GM03348 (cell line): ENCODE data around the gene GRK2.

ENCODE experiments used
- DNase-seq: peaks from one replicate; pipeline ENCODE4 v3.0.0; 2012; ENCODE audit warnings: low spot score

The GRK2 gene

DNA sequence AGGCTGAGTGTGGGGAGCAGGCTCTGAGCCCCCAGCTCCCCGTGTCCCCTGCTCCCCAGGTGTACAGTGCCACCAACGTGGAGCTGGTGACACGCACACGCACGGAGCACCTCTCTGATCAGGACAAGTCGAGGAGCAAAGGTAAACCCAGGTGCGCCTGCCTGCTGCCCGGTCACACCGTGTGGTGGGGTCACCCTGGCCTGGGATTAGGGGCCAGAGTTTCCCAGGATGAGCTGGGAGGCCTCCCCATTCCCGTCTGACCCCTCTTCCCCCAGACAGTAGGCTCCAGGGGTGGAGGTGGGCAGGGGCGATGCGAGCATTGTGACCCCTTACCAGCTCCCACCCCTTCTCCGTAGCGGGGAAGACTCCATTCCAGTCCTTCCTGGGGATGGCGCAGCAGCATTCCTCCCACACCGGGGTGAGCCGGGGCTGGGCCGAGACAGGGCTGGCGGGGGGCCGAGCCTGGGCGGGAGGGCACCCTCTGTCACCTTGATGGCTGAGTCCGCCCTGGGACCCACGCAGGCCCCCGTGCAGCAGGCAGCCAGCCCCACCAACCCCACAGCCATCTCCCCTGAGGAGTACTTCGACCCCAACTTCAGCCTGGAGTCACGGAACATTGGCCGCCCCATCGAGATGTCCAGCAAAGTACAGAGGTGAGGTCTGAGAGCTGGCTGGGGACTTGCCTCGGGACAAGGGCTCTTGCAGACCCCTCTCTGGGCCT lies 33.4 kb downstream of the GRK2 start:
- no peak for DNase-seq

DNA sequence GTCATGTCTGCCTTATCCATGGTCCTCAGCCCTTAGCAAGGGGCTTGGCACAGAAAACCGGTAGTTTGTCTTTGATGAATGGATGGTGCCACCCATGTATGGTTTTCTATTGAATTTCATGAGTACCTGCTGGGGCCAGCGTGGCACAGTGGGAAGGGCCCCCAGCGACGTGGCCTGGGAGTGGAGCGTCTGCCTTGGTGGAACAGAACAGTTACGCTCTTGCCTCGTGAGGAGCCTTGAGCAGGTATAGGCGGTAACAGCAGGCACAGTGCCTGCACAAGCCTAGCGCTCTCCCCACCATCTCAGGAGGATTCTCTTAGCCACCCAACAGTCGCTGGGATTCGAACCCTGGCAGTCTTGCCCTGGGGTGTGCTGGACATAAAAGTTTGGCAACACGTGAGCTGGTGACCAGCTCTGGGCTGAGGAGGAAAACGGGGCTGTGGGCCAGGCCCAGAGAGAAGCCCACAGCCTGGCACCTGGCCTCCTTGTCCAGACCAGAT lies 34.0 kb downstream of the GRK2 start:
- DNase-seq: no peak

DNA sequence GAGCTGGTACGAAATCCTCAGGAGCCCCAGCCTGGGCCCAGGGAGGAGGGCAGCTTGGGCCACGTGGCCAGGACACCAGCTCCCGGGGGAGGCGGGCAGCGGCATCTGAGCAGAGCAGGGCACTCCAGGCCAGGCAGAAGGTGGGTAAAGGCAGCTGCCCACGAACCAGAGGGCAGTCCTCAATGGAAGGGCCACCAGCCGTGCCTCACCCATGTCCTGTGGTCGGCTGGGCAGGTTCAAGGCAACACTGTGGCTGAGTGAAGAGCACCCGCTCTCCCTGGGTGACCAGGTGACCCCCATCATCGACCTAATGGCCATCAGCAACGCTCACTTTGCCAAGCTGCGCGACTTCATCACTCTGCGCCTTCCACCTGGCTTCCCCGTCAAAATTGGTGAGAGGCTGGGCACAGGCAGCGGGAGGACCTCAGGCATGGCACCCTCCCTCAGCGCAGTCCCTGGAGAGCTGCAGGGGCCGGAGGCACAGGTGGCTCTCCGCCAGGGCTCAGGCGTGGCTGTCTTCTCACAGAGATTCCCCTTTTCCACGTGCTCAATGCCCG lies 34.6 kb downstream of the GRK2 start:
- no peak for DNase-seq

DNA sequence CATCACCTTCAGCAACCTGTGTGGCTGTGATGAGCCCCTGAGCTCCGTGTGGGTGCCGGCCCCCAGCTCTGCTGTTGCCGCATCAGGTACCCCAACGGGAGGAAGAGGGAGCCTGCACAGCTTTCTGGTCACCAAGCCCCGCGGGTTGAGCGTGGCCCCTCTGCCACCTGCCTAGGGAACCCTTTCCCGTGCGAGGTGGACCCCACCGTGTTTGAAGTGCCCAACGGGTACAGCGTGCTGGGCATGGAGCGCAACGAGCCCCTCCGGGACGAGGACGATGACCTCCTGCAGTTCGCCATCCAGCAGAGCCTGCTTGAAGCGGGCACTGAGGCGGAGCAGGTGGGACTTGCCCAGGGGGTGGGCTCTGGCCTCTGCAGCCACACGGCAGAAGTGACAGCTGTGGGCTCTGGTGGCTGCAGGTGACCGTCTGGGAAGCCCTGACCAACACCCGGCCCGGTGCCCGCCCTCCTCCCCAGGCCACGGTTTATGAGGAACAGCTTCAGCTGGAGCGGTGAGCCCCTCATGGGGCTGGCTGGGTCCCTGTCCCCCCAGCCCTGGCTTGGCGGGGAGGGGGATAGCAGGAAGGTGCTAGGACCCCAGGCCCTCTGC lies 35.1 kb downstream of the GRK2 start:
- no peak for DNase-seq

DNA sequence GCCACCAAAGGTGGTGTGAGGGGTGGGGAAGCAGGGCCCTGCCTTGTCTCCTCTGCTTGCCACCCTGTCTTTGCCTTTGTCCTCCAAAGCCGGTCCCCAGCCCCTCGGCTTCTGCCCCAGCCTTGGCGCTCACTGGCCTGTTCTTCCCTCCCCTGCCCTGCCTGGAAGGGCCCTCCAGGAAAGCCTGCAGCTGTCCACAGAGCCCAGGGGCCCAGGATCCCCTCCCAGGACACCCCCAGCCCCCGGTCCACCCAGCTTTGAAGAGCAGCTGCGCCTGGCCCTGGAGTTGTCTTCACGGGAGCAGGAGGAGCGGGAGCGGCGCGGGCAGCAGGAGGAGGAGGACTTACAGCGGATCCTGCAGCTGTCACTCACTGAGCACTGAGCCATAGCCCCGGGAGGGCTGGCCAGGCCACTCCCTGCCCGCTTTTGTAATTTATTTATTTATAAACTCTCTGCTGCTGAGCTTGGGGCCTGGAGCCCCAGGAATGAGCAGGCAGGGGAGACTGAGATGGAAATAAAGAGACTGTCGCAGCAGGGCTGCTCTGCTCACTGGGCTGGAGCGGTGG lies 35.8 kb downstream of the GRK2 start:
- peak; percentile 24 for DNase-seq

DNA sequence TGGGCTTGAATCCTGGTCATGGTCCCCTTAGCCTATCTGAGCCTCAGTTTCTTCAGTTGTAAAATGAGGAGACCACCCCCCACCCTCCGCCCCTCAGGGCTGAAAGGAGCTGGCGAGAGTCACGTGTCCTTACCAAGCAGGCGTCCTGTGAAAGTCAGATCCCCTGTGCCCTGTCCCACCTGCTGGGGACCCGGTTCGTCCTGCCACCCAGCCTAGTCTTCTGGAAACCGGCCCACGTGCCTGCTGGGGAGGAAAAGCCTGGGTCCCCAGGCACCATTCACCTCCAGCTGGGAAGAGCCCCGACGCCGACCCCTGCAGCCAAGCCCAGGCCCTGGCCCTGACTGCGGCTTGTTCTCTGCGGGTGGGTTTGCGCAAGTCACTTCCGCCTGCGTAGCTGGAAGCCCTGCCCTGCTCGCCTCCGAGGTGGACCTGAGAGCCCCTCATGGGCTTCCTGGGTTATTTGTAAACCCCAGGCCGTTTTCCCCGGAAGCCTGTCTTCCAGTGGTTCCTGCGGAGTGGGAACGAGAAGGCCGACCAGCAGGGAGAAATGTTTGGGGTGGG lies 36.4 kb downstream of the GRK2 start:
- DNase-seq: peak; percentile 28

DNA sequence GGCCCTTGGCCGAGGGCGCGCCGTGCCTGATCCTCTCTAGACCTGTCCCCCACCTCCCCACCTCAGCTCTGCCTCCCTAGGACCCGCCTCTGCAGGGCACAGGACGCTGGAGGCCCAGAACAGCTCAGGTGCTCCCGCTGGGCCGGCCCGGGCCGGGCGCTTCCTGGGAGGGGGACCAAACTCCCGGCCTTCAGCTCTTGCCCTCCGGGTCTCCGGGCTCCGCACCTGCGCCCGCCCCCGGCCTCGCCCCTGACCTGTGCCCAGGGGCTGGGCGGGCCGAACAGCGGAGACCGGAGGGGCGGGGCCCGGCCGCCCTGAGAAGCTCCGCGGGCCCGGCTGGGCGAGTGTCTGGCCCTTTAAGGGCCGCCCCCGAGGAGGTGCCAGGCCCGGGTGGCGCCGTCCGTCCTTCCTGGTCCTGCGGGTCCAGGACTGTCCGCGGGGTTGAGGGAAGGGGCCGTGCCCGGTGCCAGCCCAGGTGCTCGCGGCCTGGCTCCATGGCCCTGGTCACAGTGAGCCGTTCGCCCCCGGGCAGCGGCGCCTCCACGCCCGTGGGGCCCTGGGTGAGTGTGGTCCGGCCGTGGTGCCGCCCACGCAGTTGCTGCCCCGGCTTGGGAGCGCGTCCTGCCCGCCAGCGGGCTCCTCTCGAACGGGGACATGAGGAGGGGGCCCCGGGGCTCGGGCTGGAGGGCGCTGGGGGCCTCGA lies 37.0 kb downstream of the GRK2 start, which contains the start of gene SSH3:
SSH3 (plus strand) TSS at position 399 of the 703 bp plus-strand sequence; CDS start at position 495, 96 bp downstream.
- peak; percentile 91 for DNase-seq

DNA sequence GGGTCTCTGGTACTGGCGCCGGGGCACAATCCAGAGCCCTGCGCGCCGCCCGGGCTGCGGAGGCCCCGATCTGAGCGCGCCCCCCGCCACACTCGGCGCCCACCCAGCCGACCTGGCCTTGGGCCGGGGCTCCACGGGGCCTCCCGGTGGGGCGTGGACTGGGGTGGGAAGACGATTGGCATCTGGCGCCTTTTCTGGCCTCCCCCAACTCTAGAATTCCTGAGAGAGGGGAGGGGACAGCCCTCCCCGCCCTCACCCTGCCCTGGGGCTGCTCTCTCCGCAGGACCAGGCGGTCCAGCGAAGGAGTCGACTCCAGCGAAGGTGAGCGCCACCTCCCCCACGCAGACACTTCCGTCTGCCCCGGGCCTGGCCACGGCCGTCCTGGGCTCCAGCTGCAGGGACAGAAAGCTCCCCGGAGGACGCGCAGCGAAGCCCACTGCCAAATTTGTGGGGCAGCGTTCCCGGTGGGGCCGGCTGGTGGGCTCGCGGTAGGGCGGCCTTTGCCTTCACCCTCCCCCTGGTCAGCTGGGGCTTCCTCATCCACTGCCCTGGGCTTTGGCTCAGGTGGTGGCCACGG lies 37.6 kb downstream of the GRK2 start:
- peak; percentile 48 for DNase-seq

DNA sequence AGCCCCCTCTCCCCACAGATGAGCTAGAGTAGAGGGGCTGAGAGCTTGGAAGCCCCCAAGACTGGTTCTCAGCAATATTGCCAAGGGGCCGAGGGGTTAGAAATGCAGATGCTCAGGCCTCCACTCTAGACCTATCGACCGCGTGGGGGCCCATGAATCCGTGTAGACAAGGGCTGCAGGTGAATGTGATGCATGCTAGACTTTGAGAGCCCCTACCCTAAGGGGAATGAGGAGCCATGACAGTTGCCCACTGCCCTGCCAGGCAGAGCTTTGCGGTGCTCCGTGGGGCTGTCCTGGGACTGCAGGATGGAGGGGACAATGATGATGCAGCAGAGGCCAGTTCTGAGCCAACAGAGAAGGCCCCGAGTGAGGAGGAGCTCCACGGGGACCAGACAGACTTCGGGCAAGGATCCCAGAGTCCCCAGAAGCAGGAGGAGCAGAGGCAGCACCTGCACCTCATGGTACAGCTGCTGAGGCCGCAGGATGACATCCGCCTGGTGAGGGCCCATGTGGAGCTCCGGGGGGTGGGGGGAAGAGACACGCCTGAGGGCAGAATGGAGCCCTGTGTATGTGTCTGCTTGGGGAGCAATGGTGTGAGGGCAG lies 38.3 kb downstream of the GRK2 start:
- DNase-seq: no peak

DNA sequence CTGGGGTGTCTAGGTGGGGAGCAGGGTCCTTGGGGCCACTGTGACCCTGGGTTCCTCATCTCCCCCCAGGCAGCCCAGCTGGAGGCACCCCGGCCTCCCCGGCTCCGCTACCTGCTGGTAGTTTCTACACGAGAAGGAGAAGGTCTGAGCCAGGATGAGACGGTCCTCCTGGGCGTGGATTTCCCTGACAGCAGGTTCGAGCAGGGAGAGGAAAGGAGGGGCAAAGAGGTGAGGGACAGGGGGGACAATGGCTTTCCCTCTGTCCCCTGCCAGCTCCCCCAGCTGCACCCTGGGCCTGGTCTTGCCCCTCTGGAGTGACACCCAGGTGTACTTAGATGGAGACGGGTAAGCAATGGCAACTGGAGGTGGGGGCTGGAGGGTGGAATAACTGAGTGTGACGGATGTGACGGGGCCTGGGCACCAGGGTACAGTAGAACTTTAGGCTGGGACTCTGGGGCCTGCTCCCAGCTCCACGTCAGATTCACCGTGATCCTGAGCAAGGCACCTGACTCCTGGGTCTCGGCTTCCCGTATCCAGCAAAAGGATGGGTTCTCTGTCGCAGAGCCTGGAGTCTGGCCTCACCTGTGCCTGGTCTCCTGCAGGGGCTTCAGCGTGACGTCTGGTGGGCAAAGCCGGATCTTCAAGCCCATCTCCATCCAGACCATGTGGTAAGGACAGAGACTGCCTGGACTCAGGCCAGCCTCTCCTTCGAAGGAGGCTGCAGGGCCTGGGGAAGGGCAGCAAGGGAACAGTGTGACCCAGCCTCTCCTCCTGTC lies 40.7 kb downstream of the GRK2 start:
- DNase-seq: no peak

DNA sequence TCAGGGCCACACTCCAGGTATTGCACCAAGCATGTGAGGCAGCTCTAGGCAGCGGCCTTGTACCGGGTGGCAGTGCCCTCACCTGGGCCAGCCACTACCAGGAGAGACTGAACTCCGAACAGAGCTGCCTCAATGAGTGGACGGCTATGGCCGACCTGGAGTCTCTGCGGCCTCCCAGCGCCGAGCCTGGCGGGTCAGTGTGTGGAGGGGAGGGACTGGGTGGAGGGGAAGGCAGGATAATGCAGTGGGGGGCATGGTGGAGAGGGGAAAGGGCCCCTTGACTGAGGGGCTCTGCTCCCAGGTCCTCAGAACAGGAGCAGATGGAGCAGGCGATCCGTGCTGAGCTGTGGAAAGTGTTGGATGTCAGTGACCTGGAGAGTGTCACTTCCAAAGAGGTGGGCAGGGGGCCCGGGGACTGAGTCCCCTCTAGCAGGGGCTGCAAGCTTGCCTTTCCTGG lies 41.3 kb downstream of the GRK2 start:
- no peak for DNase-seq

DNA sequence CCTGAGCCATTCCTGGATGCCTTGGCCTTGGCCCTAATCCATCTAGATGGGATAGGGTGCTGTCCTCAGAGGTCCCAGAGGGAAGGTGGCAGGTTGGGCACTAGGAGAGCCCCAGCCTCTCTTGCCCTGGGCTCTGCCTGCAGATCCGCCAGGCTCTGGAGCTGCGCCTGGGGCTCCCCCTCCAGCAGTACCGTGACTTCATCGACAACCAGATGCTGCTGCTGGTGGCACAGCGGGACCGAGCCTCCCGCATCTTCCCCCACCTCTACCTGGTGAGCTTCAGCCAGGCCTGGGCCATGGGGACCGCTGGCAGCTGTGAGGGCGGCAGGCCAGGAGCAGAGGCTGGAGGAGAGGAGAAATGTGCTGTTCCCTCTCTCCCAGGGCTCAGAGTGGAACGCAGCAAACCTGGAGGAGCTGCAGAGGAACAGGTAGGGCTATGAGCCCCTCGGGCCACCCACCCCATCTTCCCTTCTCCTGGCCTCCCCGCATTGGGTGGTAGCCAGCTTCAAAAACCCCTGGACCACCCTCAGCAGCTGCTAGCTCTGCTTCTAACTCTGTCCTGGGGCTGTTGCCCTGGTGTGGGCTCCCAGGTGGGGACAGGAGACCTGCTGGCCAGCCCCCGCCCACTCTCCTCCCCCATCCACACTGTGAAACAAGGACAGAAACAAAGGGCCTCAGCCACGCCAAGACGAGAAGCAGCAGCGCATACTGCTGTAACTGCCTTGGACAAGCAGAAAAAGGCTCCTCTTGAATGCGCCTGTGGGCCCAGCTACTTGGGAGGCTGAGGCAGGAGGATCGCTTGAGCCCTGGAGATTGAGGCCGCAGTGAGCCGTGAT lies 42.0 kb downstream of the GRK2 start:
- DNase-seq: no peak

DNA sequence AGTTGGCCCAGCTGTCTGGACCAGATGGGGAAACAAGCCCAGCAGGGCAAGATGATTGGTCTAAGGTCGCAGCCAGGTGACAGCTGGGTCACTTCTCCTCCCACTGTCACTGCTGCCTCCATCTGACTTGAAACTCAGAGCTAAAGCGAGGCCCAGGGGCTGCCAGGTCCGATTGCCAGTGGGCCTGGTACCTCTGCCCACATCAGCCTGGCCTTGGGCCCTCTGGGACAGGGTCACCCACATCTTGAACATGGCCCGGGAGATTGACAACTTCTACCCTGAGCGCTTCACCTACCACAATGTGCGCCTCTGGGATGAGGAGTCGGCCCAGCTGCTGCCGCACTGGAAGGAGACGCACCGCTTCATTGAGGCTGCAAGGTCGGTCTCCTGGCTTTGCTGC lies 42.9 kb downstream of the GRK2 start:
- DNase-seq: no peak

DNA sequence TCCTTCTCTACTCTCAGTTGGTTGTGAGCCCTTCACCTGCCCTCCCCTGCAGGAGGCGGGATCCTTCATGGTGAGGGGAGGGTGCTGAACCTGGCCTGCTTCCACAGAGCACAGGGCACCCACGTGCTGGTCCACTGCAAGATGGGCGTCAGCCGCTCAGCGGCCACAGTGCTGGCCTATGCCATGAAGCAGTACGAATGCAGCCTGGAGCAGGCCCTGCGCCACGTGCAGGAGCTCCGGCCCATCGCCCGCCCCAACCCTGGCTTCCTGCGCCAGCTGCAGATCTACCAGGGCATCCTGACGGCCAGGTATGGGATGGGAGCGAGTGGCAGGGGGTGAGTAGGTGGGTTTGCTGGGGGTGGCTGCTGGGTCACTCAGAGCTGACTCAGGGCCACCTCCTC lies 43.4 kb downstream of the GRK2 start:
- DNase-seq: no peak

DNA sequence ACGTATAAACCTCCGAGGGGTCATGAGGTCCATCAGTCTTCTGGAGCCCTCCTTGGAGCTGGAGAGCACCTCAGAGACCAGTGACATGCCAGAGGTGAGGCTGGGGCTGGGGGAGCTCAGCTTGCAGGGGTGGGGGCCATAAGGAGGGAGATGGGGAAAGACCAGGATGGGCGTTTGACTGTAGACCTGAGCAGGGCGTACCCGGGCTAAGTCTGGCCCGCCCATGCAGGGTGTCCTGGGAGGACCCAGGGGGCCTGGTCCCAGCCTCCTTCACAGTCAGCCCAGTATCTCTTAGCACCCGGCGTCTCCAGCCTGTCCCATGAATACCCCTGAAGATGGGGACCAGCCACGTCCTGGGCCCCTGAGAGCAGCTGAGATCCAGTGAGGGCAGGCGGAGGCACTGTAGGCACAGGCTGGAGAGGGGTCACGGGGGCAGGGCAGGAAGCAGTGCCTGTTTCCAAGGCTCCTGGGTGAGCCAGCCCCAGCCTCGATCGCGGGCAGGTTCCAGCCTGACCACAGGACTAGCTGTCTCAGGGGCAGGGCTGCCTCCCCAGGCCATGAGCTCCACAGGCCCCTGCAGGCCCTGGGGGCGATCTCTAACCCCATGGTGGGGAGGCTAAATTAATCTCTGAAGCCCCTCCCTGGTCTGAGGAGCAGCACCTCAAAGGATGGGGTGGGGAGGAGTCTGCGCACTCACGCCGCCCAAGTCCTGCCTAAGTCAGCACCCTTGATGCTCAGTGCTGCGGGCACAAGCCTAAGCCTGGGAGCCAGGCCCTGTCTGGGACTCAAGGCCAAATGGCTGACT lies 44.2 kb downstream of the GRK2 start:
- no peak for DNase-seq

DNA sequence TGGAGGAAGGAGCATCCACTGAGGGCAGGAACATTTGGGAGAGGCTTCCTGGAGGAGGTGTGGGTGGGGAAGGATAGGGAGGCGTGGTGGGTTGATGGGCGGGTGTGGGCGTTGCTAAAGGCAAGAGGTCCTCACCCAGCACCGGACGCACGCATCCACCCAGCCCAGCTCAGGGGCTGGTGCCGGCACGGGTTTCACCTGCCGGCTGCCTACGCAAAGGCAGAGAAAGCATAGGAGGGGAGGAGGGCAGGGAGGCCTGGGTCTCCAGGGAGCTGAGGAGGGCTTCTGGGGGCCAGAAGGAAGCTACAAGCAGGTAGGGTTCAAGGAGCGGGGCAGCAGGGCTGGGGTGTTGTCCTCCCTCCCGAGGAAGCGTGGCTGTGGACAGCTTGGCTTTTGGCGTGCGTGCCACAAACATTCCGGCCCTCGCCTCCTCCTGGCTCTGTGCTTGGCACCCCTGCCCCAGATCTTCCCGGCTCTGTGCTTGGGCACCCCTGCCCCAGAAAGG lies 44.8 kb downstream of the GRK2 start:
- DNase-seq: no peak

DNA sequence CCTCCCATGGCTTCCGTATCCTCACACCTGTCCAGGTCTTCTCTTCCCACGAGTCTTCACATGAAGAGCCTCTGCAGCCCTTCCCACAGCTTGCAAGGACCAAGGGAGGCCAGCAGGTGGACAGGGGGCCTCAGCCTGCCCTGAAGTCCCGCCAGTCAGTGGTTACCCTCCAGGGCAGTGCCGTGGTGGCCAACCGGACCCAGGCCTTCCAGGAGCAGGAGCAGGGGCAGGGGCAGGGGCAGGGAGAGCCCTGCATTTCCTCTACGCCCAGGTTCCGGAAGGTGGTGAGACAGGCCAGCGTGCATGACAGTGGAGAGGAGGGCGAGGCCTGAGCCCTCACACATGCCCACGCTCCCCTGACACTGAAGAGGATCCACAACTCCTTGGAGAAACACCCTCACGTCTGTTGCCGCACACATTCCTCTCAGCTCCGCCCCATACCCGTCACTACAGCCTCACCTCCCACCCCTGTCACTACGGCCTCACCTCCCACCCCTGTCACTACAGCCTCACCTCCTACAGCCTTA lies 45.3 kb downstream of the GRK2 start:
- DNase-seq: no peak
